ENCODE data around the gene GRIN2D.

GRIN2D gene

GRCh38 chr19:48393559-48394330, at the start of gene GRIN2D:
Gene GRIN2D, plus strand, starts transcription at chr19:48393668. Its CDS starts 4,725 bp downstream, at chr19:48398393.
- no peak for TF ChIP-seq CTCF (IDR thresholded peaks at IDR 0.05)

GRCh38 chr19:48344892-48345291, 48.6 kb upstream of the GRIN2D start:
- TF ChIP-seq CTCF (IDR thresholded peaks at IDR 0.05): no peak

GRCh38 chr19:48346191-48346590, 47.3 kb upstream of the GRIN2D start:
- no peak for TF ChIP-seq CTCF (IDR thresholded peaks at IDR 0.05)

- TF ChIP-seq CTCF (IDR thresholded peaks at IDR 0.05): no peak
Observed at GRCh38 chr19:48348045-48348444, 45.4 kb upstream of the GRIN2D start.

GRCh38 chr19:48348737-48349136, 44.7 kb upstream of the GRIN2D start:
- TF ChIP-seq CTCF (IDR thresholded peaks at IDR 0.05): no peak

GRCh38 chr19:48350856-48351255, 42.6 kb upstream of the GRIN2D start:
- no peak for TF ChIP-seq CTCF (IDR thresholded peaks at IDR 0.05)

GRCh38 chr19:48351341-48351752, 42.1 kb upstream of the GRIN2D start:
- TF ChIP-seq CTCF (IDR thresholded peaks at IDR 0.05): peak; percentile 51
